NCI-H526 (cell line): Measurements from ENCODE around the gene LRRC71.
"Not testable (repeated sequence)": the region's sequence is repeated elsewhere in the genome, so short reads cannot be mapped to it uniquely, and the experiment has no call there.

Source experiments
- DNase-seq, 2 experiments: peaks; one replicate each; lab custom pipeline; 2025; lab: John Stamatoyannopoulos, UW

The LRRC71 gene

DNA sequence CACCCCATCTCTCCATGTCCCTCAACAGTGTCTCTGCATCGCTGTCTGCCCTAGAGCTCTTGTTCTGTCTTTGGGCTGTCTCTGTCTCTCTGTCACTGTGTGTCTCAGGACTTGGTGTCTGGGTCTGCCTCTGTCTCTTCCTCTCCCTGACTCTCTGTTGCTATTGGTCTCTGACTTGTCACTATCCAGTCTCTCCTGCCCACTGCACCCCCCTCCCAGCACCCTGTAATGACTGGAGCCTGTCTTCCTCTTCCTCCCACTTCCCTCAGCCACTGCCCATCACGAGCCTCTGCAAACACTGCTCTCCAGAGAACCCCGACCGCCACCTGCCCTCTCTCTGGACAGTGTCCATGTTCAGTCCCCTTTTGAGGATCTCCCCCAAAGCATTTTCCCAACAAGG lies 14.8 kb upstream of the LRRC71 start:
- no peak for DNase-seq

DNA sequence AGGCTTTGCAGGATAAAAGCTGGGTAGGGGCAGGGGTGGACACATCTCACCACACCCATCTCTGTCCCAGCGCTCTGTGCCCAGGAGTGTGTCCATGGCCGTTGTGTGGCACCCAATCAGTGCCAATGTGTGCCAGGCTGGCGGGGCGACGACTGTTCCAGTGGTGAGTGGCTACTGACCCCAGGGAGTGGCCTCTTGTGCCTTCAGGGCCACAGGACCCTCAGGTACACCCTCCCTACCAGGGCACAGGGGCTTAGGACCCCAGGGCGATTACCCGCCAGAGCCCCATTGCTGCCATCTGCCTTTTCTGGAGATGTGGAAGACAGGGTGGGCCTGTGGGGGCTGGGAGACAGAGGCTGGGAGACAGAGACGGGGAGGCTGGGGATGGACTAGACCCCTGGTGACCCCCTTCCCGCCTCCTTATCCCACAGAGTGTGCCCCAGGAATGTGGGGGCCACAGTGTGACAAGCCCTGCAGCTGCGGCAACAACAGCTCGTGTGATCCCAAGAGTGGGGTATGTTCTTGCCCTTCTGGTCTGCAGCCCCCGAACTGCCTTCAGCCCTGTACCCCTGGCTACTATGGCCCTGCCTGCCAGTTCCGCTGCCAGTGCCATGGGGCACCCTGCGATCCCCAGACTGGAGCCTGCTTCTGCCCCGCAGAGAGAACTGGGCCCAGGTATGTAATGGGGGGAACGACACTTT lies 14.1 kb upstream of the LRRC71 start:
- no peak for DNase-seq

DNA sequence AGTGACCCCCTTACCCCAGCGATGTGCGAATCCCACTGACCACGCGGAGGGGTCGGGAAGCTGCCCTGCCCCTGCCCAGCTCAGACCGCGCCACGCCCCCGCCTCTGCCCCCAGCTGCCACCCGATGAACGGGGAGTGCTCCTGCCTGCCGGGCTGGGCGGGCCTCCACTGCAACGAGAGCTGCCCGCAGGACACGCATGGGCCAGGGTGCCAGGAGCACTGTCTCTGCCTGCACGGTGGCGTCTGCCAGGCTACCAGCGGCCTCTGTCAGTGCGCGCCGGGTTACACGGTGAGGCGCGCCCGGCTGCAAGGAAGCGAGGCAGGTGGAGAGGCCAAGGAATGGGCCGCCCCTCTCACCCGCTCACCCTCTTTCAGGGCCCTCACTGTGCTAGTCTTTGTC lies 11.9 kb upstream of the LRRC71 start:
- peak in 1 of 2 experiments; percentile 45 for DNase-seq

DNA sequence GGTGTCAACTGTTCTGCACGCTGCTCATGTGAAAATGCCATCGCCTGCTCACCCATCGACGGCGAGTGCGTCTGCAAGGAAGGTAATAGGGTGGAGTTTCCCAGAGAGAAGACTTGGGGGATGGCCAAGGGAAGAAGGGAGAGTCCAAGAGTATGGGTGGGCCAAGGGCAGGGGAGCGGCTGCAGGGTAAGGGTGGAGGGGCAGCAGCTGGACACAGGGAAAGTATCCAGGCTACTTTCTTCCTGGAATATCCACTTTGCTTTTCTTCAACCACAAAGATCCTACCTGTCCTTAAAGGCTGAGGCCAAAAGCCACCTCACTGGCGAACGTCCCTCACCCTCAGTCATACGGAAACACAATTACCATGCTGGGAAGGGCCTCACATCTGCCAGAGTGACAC lies 11.5 kb upstream of the LRRC71 start:
- no peak for DNase-seq

DNA sequence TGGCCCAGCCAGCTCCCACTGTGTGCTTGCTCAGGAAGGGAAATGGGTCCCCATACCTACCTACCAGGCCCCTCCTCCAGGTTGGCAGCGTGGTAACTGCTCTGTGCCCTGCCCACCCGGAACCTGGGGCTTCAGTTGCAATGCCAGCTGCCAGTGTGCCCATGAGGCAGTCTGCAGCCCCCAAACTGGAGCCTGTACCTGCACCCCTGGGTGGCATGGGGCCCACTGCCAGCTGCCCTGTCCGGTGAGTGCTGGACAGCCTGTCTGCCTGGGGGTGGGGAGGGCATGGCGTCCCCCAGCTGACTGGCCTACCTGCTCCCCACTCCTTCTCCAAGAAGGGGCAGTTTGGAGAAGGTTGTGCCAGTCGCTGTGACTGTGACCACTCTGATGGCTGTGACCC lies 10.8 kb upstream of the LRRC71 start:
- no peak for DNase-seq

DNA sequence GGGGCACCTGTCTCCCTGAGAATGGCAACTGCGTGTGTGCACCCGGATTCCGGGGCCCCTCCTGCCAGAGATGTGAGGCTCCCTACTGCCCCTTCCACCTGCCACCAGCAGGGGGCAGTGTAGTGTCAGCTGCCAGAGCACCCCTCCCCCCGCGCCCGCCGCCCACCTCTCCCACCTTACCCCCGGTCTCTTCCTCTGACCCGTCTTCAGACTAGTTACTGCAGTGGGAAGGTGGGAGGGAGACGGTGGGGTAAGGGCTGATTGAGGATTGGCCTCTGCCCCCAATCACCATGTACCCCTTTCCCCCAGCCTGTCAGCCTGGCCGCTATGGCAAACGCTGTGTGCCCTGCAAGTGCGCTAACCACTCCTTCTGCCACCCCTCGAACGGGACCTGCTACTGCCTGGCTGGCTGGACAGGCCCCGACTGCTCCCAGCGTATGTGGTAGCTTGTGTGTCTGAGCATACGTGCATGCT lies 10.1 kb upstream of the LRRC71 start:
- peak; percentile 67 to 89 for DNase-seq

DNA sequence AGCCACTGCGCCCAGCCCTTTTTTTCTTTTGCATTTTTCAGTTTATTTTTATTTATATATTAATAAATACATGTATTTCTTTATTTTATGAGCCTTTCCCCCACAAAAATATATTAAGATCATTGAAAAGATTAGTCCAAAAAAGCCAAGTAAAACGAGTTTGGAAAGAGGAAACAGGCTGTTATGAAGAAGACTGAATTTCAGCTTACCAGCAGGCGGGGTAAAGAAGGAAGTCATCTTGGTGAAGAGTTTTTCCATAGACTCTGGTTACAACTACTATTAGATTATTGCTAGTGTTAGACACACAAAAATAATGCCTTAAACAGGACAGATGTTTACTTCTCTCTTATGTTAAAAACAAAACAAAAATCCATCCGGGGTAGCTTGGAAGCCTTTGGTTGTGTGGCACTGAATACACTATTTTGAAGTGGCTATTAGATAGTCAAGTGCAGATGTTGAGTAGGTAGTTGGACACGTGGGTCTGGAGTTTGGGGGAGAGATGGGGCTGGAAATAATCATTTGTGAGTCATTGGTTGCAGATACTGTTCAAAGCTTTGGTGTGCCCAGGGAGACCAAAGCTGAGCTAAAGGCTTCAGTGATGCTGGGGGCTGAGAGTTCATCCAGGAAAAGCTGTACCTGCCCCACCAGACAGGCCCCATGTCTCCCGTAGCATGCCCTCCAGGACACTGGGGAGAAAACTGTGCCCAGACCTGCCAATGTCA lies 8.7 kb upstream of the LRRC71 start:
- no peak for DNase-seq

DNA sequence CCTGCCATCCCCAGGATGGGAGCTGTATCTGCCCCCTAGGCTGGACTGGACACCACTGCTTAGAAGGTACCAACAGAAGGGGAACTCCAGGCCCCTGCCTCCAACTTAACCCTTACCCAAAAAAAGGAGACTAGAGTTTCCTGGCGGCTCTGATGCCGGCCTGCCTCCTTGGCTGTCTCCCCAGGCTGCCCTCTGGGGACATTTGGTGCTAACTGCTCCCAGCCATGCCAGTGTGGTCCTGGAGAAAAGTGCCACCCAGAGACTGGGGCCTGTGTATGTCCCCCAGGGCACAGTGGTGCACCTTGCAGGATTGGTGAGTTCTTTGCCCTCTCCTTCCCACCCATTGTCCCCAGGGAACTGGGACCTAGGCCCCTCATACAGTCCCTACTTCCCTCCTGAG lies 8.1 kb upstream of the LRRC71 start:
- DNase-seq: no peak

DNA sequence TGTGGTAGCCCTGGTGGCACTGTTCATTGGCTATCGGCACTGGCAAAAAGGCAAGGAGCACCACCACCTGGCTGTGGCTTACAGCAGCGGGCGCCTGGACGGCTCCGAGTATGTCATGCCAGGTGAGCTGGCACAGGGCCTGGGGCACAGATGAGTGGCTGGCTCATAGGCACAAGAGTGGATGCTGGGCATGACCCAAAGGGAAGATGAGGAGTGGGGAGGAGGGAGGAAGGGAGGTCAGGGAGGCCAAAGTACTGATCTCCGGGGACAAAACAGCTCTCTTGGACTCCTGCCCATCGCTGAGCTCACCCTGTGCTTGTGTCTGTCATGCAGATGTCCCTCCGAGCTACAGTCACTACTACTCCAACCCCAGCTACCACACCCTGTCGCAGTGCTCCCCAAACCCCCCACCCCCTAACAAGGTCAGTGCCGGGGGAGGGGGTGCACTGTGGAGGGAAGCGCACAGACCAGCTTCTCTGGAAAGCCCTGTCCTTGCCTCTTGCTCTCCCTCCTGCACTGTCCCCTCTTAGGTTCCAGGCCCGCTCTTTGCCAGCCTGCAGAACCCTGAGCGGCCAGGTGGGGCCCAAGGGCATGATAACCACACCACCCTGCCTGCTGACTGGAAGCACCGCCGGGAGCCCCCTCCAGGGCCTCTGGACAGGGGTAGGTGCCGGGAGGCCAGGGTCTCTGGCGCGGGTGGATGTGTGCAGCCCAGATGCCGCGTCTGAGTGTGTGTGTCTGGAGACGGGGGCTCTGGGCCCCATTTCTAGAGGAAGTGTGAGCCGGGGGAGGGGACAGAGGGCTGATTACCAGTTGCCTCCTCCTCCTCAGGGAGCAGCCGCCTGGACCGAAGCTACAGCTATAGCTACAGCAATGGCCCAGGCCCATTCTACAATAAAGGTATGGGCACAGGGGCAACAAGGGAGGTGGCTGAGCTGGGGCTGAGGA lies 7.3 kb upstream of the LRRC71 start:
- DNase-seq: no peak

DNA sequence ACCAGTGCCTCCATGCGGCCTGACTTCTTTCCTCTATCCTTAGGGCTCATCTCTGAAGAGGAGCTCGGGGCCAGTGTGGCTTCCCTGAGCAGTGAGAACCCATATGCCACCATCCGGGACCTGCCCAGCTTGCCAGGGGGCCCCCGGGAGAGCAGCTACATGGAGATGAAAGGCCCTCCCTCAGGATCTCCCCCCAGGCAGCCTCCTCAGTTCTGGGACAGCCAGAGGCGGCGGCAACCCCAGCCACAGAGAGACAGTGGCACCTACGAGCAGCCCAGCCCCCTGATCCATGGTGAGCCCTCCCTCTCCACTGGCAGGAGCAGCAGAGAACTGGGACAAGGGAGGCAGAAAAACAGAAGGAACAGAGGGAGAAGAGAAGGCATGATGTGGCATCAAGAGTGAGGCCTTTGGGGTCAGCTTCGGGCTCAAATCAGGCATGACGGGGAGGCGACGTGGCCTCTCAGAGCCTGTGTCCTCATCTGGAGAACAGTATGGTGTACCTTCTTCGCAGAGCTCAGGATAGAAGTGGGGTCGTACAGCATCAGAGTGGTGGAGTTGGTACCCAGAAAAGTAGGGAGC lies 6.5 kb upstream of the LRRC71 start:
- no peak for DNase-seq

DNA sequence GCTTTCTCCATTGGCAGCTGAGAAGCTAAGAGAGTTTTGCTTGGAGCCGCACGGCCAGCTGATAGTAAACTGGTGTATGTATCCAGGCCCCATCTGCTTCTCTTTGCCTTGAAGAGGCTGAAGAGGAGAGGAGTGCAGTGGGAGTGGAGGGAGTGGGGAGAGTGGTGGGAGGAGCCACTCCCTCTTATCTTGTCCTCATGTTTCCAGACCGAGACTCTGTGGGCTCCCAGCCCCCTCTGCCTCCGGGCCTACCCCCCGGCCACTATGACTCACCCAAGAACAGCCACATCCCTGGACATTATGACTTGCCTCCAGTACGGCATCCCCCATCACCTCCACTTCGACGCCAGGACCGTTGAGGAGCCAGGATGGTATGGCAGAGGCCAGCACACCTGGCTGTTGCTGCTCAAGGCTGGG lies 6.0 kb upstream of the LRRC71 start:
- no peak for DNase-seq

DNA sequence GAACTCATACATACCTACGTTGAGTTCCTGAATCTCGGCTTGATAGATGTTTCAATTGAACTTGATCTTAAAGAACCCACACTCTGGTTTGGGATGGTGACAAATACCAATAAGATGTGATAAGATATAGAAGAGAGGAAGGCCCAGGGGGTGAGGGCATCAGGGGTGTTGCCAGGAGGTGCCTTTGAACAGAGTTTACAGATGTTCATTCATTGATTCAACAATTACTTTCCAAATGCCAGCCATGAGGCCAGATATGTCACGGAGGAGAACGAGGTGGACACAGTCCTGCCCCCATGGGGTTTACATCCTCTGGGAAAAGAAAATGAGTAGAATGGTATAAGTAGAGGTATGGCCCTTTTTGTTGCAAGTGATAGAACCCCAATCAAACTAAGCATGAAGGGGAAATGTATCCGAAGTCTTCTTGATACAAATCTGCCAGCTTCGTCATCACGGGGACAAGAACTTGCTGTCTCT lies 659 bp downstream of the LRRC71 start:
- DNase-seq: no peak

DNA sequence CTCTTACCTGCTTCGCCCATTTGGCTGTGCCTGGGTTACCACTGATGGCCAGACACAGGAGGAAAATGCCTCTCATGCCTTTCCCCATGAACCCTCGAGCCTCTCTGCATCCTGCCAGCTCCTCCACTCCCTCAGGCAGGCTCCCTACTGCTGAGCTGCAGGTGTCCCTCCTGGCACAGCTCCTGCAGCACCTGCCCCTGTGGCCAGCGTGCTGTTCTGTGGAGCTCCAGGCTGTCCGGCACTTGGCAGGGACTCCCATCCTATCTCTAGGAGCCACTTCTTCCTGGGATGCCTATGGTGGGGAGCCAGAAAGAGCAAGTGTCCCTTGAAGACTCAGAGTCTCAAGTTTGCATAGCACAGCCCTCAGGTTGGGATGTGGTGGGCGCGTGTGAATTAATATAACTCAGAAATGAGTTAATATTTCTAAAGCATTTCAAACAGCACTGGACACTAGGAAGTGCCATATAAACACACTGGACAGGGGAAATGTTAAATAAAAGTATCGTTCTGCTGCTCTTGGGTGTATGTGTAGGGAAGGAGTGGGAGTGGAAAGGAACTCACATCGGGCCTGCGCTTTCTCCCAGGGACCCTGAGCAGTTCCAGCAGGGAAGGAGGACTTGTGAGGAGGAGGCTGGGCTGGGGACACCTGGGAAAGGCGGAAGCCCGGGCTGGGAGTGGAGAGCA lies 2.7 kb downstream of the LRRC71 start:
- peak in 1 of 2 experiments; percentile 70 for DNase-seq

DNA sequence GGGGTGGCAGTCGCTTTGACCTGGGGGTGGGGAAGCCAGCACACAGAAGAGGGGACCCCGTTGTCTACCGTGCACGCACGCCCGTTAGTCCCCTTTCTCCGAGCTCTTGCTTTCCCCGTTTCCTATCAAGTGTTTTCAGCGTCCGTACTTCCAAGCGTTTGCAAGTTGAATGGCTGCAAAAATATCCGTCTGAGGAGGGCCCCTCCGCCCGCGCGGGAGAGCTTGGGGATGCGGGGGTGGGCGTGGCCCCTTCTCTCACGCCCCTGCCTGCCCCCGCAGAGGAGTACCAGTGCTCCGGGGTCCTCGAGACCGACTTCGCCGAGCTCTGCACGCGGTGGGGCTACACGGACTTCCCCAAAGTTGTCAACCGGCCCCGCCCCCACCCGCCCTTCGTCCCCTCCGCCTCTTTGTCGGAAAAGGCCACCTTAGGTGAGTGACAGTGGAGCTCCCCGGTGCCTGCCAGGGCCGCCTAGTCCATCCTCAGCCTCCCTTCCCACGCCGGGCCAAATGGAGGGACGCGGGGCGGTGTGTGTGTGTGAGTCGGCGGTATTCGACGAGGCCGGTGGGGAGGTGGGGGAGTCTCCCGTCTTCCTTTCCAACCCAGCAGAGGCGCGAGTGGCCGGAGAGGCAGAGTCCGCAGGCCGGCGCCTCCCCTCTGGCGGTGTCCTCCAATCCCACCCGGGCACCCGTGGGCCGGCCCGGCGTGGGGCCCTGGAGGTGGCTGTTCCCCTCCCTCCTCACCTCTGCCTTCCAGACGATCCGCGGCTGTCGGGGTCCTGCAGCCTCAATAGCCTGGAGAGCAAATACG lies 3.4 kb downstream of the LRRC71 start:
- DNase-seq: peak in 1 of 2 experiments; percentile 53

DNA sequence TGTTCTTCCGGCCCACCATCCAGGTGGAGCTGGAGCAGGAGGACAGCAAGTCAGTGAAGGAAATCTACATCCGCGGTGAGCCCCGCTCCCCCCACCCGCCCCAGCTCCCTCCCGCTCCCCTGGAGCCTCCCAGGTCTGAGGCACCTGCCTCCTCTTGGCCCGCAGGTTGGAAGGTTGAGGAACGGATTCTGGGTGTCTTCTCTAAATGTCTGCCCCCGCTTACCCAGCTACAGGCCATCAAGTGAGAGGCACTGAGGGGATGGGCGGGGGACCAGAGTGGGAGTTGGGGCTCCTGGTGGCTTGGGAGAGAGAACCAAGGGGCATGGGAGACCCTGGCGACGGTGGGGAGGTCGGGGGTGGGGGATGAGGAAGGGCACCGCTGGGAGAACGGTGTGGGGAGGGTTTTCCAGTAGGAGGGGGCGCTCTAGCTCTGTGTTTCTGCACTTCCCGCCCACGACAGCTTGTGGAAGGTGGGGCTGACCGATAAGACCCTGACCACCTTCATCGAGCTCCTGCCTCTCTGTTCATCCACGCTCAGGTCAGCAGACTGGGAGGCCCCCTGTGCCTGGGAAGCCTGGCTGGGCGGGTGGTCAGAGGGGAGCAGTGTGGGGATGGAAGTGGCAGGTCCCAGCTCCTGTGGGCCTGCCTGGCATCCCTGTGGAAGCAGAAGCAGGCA lies 4.2 kb downstream of the LRRC71 start:
- no peak for DNase-seq

DNA sequence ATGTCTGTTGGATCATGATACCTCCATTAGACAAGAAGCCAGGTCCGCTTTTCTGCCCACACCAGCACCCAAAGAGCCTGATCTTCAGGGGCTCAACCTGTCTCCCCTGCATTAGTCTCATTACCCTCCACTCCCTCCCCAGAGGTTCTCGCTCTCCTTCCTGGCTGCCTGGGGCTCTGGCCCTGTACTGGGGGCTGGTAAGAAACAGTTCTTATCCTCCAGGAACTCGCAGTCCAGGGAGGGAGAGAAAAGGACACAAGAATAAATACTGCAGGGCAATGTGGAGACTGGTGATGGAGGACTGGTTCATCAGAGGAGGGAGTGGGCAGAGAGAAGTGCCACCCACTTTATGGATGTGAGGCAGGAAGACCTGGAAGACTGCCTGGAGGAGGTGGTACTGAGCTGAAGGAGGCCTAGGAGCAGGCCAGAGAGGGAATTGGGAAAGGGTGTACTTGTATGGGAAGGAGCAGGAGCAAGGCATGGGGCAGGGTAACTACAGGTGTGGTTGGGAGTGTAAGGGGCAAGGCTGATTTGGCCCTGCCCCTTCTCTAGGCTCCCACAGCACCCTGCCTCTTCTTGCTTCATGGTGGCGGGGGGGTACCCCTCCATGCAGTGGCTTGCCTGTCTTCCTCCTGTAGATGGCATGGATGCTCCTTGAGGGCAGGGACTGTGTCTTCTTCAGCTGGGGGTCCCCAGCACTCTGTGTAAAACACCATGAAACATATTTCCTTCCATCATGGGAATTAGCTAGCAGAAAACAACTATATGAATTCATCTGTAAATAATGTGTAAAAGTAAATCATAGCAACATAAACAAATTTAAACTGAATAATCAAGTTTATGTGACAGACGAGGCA lies 5.0 kb downstream of the LRRC71 start:
- DNase-seq: no peak

DNA sequence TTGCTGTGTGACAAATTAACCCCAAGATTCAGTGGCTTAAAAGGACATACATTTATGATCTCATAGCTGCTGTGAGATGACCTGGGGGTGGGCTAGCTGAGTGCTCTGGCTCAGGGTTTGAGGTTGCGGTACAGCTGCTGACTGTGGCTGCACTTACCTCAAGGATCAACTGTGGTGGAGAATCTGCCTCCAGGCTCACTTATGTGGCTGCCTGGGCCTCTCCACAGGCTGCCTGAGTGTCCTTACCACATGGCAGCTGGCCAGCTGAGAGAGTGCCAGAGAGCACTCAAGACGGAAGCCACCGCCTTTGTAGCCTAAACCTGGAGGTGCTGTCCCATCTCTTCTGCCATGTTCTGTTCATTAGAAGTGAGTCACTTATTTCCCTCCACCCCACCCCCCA lies 5.7 kb downstream of the LRRC71 start:
- DNase-seq: no peak

DNA sequence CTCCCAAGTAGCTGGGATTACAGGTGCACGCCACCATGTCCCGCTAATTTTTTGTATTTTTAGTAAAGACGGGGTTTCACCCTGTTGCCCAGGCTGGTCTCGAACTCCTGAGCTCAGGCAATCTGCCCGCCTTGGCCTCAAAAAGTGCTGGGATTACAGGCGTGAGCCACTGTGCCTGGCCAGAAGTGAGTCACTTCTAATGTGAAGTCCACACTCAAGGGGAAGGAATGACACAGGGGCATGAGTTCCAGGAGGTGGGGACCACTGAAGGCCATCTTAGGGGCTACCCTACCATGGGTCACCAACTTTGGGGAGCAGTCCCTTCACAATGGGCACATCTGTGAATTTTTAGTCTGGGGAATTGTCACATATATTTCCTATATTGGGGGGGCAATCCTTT lies 6.3 kb downstream of the LRRC71 start:
- DNase-seq: not testable (repeated sequence)
